K562 (cell line): ENCODE data around the gene COPB2.

Experiments
- CBX2 ChIP-seq: fragments of 200-600 bp; sonication (generic); IDR thresholded peaks from one replicate; pipeline ENCODE4 v1.6.1; 2012; ENCODE audit warnings: mild to moderate bottlenecking, low read length, inconsistent platforms; ENCODE audit not compliant: insufficient read depth, poor library complexity, severe bottlenecking
- KDM2B ChIP-seq: fragments of 250-450 bp; sonication (Bioruptor Pico); IDR thresholded peaks from 2 replicates; pipeline ENCODE4 v1.8.0; 2021; ENCODE audit warnings: mild to moderate bottlenecking, moderate library complexity
- POLR2AphosphoS5 ChIP-seq: IDR thresholded peaks from 2 replicates; pipeline ENCODE4 v1.6.1; 2011; ENCODE audit warnings: mild to moderate bottlenecking, low read depth, low read length, moderate library complexity; ENCODE audit not compliant: control insufficient read depth, insufficient read depth
- POU5F1 ChIP-seq: fragments of 150-350 bp; IDR thresholded peaks from 2 replicates; pipeline ENCODE4 v1.6.1; 2014; ENCODE audit warnings: borderline replicate concordance, low read length, low read depth, mild to moderate bottlenecking; ENCODE audit not compliant: partially characterized antibody
- SETDB1 ChIP-seq: IDR thresholded peaks from one replicate; pipeline ENCODE4 v1.6.1; 2012; ENCODE audit warnings: low read length, control low read depth, inconsistent platforms
- ZNF766 ChIP-seq: fragments of 200-800 bp; sonication (Bioruptor generic); conservative IDR thresholded peaks from 2 replicates; pipeline ENCODE4 v1.6.1; 2016; ENCODE audit warnings: missing genetic modification characterization, missing compliant biosample characterization
- TF ChIP-seq, protein P1 (sequence below), 2 experiments: fragments of 450-650 bp; formaldehyde crosslinking in 1 of 2; IDR thresholded peaks; 2 replicates each; pipeline versions ENCODE4 v1.4.0 to v1.6.1; 2014 to 2020; ENCODE audit warnings: mild to moderate bottlenecking in 2 of 2, borderline replicate concordance in 1 of 2, low read depth in 1 of 2
- TF ChIP-seq, protein P2 (sequence below), 3 experiments: IDR thresholded peaks in 2 of 3; conservative IDR thresholded peaks in 1 of 3; 2 replicates each; pipeline ENCODE4 v1.5.1; 2011 to 2012; ENCODE audit warnings: low read length in 3 of 3, mild to moderate bottlenecking in 3 of 3, control low read depth in 2 of 3, improper control_type of control experiment in 1 of 3, inconsistent platforms in 1 of 3, low read depth in 1 of 3, mixed read lengths in 1 of 3, moderate library complexity in 1 of 3; ENCODE audit not compliant: insufficient read depth in 2 of 3
- TF ChIP-seq, protein P3 (sequence below): IDR thresholded peaks from 2 replicates; pipeline ENCODE4 v1.6.1; 2011; ENCODE audit not compliant: insufficient read length; ENCODE audit errors: extremely low read depth

DNA sequence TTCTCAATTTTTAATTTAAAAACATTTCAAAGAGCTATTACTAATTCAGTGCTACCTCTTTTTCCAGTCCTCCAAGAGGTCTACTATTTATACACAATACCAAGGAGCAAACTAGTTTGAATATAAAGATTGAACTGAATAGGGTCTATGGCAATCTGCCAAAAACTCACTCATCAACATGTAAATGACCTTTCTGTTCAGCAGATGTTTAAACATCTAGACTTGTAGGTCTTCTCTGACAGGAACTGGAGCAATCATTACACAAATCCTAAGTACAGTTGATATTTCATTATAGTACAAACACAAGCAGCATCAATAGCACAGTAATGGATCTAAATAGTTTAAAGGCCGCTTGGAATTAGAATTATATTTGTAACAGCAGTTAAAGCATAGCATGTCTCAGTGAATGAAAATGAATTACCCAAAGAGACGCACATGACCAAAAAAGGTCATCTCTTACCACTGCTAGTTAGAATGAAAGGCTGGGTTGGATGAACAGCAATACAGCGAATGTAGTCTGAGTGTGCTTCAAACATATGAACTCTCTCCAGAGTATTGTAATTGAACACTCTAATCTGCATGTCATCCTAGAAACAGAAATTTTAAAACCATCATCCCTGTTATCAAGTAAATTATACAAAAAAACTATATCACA lies 10.7 kb downstream of the COPB2 start:
- TF ChIP-seq SETDB1 = no peak
- no peak for TF ChIP-seq CBX2
- no peak for TF ChIP-seq KDM2B (CRISPR knock-in tag)
- no peak for TF ChIP-seq POU5F1
- no peak for TF ChIP-seq POLR2AphosphoS5
- TF ChIP-seq, protein P1, sequence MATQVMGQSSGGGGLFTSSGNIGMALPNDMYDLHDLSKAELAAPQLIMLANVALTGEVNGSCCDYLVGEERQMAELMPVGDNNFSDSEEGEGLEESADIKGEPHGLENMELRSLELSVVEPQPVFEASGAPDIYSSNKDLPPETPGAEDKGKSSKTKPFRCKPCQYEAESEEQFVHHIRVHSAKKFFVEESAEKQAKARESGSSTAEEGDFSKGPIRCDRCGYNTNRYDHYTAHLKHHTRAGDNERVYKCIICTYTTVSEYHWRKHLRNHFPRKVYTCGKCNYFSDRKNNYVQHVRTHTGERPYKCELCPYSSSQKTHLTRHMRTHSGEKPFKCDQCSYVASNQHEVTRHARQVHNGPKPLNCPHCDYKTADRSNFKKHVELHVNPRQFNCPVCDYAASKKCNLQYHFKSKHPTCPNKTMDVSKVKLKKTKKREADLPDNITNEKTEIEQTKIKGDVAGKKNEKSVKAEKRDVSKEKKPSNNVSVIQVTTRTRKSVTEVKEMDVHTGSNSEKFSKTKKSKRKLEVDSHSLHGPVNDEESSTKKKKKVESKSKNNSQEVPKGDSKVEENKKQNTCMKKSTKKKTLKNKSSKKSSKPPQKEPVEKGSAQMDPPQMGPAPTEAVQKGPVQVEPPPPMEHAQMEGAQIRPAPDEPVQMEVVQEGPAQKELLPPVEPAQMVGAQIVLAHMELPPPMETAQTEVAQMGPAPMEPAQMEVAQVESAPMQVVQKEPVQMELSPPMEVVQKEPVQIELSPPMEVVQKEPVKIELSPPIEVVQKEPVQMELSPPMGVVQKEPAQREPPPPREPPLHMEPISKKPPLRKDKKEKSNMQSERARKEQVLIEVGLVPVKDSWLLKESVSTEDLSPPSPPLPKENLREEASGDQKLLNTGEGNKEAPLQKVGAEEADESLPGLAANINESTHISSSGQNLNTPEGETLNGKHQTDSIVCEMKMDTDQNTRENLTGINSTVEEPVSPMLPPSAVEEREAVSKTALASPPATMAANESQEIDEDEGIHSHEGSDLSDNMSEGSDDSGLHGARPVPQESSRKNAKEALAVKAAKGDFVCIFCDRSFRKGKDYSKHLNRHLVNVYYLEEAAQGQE (IDR thresholded peaks at IDR 0.05; ENCODE audit: borderline replicate concordance) = no peak
- TF ChIP-seq, protein P1 (CRISPR knock-in tag; IDR thresholded peaks at IDR 0.05; ENCODE audit: low read depth) = no peak
- TF ChIP-seq, protein P2, sequence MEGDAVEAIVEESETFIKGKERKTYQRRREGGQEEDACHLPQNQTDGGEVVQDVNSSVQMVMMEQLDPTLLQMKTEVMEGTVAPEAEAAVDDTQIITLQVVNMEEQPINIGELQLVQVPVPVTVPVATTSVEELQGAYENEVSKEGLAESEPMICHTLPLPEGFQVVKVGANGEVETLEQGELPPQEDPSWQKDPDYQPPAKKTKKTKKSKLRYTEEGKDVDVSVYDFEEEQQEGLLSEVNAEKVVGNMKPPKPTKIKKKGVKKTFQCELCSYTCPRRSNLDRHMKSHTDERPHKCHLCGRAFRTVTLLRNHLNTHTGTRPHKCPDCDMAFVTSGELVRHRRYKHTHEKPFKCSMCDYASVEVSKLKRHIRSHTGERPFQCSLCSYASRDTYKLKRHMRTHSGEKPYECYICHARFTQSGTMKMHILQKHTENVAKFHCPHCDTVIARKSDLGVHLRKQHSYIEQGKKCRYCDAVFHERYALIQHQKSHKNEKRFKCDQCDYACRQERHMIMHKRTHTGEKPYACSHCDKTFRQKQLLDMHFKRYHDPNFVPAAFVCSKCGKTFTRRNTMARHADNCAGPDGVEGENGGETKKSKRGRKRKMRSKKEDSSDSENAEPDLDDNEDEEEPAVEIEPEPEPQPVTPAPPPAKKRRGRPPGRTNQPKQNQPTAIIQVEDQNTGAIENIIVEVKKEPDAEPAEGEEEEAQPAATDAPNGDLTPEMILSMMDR (IDR thresholded peaks at IDR 0.05 in 2 of 3, conservative IDR thresholded peaks at IDR 0.05 in 1 of 3; ENCODE audit: insufficient read depth in 2 of 3, low read depth in 1 of 3, low read length in 3 of 3) = no peak
- no peak for TF ChIP-seq ZNF766 (CRISPR knock-in tag)
- TF ChIP-seq, protein P3, sequence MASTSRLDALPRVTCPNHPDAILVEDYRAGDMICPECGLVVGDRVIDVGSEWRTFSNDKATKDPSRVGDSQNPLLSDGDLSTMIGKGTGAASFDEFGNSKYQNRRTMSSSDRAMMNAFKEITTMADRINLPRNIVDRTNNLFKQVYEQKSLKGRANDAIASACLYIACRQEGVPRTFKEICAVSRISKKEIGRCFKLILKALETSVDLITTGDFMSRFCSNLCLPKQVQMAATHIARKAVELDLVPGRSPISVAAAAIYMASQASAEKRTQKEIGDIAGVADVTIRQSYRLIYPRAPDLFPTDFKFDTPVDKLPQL = no peak
